Mucosa of descending colon (tissue), 3 donors: ENCODE results near the gene MYBPHL. TPM values are rescaled to one million over a fixed set of nuclear protein-coding genes. Genes with fewer than 3 reads are reported as not detected.
"Not testable (repeated sequence)": the region's sequence is repeated elsewhere in the genome, so short reads cannot be mapped to it uniquely, and the experiment has no call there.

Experiments
- ATAC-seq: fragments of 200-7000 bp; cut with Tn5 transposase; one replicate; pipeline ENCODE4 v1.9.1; 2020; ENCODE audit warnings: mild to moderate bottlenecking, moderate library complexity
- DNase-seq, 3 donors: peaks; one replicate each; pipeline ENCODE4 v3.0.0-alpha.2; 2020
- H3K36me3 ChIP-seq: fragments of 200-600 bp; one replicate; pipeline ENCODE4 v1.8.0; 2021; ENCODE audit warnings: low read depth, mild to moderate bottlenecking
- H3K4me1 ChIP-seq: fragments of 200-600 bp; one replicate; pipeline ENCODE4 v1.8.0; 2021; ENCODE audit warnings: low read depth, mild to moderate bottlenecking
- H3K4me3 ChIP-seq: fragments of 200-600 bp; one replicate; pipeline ENCODE4 v1.8.0; 2021; ENCODE audit warnings: mild to moderate bottlenecking
- H3K9me3 ChIP-seq: fragments of 200-600 bp; one replicate; pipeline ENCODE4 v1.8.0; 2021; ENCODE audit warnings: mild to moderate bottlenecking
- intact Hi-C, 2 donors: fragments of 100-400 bp; cut with DNase I in 1 of 2; cut with micrococcal nuclease in 1 of 2; formaldehyde crosslinking; loops; one replicate each; pipeline versions ENCODE4 v1.11.0 to v1.11.1; 2022; cut with DNase I, micrococcal nuclease
- total RNA-seq, 3 donors: library from RNA; stranded (reverse); fragmentation: NEBNext Ultra II Directional in 2 of 3; extraction: Animal tissue kit (Norgen Biotek cat#: 25700) in 2 of 3; gene quantifications; one replicate each; pipeline versions ENCODE4 v1.2.1 to v1.2.4, GENCODE V29; 2021 to 2023
- TF ChIP-seq, protein P1 (sequence below): fragments of 200-600 bp; IDR thresholded peaks from one replicate; pipeline ENCODE4 v1.8.0; 2022; ENCODE audit warnings: antibody characterized with exemption, mild to moderate bottlenecking
- donor health status: DM: no; HTN: no; CAD: no; lungs with moderate emphysema.
- donor health status: DM: no; HTN: no; CAD: no.
- donor health status: DM: no; HTN: yes; CAD: no.

MYBPHL gene
- total RNA-seq, 3 donors from 2014 or later = not detected

DNA sequence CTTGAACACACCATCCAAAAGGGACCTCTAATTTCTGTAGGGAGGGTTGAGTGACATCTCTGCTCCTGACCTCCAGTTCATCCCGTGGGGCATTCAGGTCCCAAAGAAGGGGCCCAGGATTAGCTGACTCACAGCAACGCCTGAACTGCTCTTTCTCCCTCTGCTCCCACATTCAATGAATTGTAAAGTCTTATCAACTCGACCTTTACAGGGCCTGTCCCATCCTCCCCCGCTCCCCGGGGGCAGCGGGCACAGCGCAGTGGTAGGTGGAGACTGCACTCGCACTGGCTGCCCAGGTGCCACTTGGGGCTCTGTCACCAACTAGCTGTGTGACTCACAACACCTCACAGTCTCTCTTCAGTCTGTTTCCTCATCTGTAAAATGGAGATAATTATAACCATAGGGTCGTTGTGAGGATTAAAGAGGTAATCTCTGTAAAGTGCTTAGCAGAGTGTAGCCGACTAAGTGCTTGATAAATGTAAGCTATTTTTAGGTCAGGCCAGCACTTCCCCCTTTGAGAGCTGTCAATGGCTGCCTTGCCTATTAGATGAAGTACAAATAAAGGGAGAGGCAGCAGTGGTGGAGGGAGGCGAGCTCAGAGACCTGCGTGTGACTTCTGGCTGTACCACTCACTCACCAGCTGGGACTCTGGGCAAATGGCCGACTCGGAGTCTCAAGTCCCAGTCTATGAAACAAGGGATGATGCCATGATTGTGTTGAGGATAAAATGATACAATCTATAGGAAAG, 637 bp upstream of the MYBPHL start:
- Histone ChIP-seq H3K9me3 (no peaks in the 10 kb centered on the region), H3K36me3 (no peaks in the 10 kb centered on the region), H3K4me3 (no peak overlapping the region), H3K4me1 (no peaks in the 10 kb centered on the region)
- no peak for DNase-seq
- TF ChIP-seq, protein P1, sequence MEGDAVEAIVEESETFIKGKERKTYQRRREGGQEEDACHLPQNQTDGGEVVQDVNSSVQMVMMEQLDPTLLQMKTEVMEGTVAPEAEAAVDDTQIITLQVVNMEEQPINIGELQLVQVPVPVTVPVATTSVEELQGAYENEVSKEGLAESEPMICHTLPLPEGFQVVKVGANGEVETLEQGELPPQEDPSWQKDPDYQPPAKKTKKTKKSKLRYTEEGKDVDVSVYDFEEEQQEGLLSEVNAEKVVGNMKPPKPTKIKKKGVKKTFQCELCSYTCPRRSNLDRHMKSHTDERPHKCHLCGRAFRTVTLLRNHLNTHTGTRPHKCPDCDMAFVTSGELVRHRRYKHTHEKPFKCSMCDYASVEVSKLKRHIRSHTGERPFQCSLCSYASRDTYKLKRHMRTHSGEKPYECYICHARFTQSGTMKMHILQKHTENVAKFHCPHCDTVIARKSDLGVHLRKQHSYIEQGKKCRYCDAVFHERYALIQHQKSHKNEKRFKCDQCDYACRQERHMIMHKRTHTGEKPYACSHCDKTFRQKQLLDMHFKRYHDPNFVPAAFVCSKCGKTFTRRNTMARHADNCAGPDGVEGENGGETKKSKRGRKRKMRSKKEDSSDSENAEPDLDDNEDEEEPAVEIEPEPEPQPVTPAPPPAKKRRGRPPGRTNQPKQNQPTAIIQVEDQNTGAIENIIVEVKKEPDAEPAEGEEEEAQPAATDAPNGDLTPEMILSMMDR = no peak
- ATAC-seq = peak; percentile 71
- intact Hi-C loops = no loop called here

DNA sequence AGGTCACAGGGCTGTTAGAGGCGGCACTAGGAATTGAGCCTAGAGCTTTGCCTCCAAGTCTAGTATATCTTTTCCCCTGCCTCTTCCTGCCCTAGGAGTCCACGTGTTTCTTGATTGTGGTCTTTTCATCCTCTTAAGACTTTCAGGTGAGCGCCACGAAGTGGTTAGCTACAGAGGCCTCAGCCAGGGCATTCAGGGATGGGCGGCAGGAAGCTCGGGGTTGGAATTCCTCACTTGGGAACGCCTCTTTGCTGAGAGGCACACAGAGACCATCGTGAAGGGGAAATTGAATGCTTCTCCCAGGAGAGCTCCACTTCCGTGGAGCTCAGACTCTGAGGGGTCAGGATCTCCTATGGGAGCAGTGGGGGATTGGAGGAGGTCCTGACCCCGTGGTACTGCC, 820 bp downstream of the MYBPHL start:
- H3K4me3 ChIP-seq, intact Hi-C loops, H3K9me3 ChIP-seq, H3K36me3 ChIP-seq, ATAC-seq, DNase-seq, H3K4me1 ChIP-seq: not testable (repeated sequence)

DNA sequence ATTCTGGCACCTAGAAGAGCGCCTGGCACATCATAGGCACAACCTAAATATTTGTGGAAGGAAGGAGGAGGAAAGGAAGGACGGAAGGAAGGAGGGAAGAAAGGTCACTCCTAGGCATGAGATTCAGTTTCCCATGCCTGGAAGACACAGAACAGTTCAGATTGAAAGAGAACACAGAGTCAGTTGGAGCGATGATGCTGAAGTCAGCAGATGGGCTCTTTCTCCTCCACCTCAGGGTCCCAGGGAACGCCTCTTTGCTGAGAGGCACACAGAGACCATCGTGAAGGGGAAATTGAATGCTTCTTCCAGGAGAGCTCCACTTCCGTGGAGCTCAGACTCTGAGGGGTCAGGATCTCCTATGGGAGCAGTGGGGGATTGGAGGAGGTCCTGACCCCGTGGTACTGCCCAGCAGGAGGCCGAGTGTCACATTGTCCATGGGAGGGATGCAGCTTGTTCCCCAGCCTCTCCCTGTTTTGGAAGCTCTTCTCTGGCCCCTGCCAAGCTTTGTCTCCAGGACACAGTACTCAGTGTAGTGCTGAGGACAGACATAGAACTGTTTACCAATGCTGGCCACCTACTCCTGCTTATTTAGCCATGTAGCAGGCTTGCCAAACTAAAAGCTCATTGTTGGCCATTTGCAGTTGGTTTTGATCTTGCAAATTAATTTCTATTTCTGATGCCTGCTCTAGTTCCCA, 2.4 kb downstream of the MYBPHL start:
- intact Hi-C loops = no loop called here
- no peak for DNase-seq
- TF ChIP-seq, protein P1 = no peak
- H3K36me3 ChIP-seq = no peaks in the 10 kb centered on the region
- no peak overlapping the region for H3K4me3 ChIP-seq
- ATAC-seq = no peak
- H3K9me3 ChIP-seq = no peaks in the 10 kb centered on the region
- no peaks in the 10 kb centered on the region for H3K4me1 ChIP-seq

DNA sequence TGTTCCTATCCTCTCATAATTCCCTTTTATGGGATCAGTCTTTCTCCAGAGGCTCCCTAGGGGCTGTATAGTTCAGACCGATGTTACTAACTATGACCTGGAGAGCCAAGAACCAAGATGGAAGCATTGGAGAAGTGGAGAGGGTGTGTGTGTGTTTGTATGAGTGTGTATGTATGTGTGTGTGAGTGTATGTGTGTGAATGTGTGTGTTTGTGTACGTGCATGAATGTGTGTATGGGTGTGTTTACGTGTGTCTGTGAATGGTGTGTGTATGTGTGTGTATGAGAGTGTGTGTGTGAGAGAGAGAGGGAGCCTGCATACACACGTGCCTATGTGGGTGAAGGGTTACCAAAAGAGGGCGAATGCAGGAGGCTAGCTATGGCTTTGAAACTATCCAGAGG, 4.9 kb downstream of the MYBPHL start:
- ATAC-seq (no peak), DNase-seq (no peak)
- H3K4me3 ChIP-seq = no peak overlapping the region
- no peaks in the 10 kb centered on the region for H3K9me3 ChIP-seq
- intact Hi-C loops = no loop called here
- H3K36me3 ChIP-seq = no peaks in the 10 kb centered on the region
- H3K4me1 ChIP-seq = no peaks in the 10 kb centered on the region
- TF ChIP-seq, protein P1 = no peak

DNA sequence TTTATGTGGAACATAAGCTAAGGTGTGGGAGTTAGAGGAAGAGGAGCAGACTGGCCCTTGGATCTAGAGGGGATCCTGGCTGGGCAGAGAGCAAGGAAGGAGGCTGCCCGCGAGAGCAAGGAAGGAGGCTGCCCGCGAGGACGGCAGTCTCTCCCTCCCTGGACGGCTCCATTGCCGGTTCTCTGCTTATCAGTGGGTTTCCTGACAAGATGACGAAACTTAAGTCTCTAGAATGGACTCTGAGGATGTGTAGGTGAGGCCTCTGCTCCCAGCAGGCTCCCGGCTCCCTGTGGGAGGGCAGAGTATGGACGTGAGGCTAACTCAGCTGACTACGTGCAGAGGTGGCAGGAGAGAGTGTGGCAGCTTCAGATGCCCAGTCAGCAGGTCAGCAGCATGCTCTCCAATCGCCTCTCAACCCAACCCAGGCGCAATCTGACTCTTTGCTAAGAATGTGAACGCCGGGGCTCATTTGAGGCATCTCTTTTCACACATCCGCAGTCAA, 6.1 kb downstream of the MYBPHL start:
- H3K36me3 ChIP-seq = no peaks in the 10 kb centered on the region
- no peak overlapping the region for H3K4me3 ChIP-seq
- ATAC-seq = no peak
- DNase-seq = no peak
- H3K9me3 ChIP-seq = no peaks in the 10 kb centered on the region
- no peaks in the 10 kb centered on the region for H3K4me1 ChIP-seq
- TF ChIP-seq, protein P1 = no peak
- intact Hi-C loops = no loop called here
